Amygdala (tissue), 56 donors: Measurements from ENCODE around the gene GALNT14.

Experiments
- DNase-seq, 56 donors: peaks; one replicate each; lab custom pipeline; 2025; lab: John Stamatoyannopoulos, UW

Gene GALNT14

GRCh38 chr2:30981510-30981909 lies 156.7 kb downstream of the GALNT14 start:
- DNase-seq: no peak

- no peak for DNase-seq
Observed at GRCh38 chr2:30981096-30981495, 157.1 kb downstream of the GALNT14 start.

DNA sequence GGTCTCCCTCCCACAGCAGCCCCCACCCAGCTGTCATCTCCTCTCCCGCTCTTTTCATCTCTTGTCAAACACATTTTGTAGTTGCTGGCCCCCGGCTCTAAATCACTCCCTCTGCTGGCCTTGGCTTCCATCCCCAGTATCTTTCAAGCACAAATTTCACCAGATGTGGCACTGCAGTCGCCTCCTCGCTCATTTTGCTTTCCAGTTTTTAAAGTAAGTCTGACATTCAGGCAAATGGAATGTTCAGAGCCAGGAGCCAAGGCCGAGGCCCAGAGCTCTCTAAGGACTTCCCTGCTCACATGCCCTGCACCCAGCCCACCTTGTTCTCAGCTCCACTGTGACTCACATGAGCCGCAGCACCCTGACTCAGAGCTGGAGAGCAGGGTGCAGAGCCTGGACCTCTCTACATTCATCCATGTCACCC lies 158.4 kb downstream of the GALNT14 start:
- DNase-seq: no peak

- DNase-seq: no peak
Observed at GRCh38 chr2:30978854-30979253, 159.4 kb downstream of the GALNT14 start.

- no peak for DNase-seq
Observed at GRCh38 chr2:30978044-30978443, 160.2 kb downstream of the GALNT14 start.

DNA sequence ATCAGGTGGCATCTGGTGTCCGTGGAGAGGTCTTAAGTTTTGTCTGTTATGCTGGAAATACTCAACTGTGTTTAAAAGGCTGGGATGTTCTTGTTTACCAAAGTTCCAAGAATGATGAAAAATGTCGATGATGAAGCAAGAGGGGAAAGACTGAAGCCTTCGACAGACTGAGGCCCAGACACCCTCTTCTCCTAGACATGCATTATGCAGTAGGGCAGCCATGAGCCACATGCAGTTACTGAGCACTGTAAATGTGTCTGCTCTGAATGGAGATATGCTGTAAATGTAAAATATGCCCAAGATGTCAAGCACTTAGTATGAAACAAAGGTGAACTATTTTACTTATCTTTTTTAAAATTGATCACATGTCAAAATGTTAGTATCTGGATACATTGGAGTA lies 163.1 kb downstream of the GALNT14 start:
- no peak for DNase-seq

DNA sequence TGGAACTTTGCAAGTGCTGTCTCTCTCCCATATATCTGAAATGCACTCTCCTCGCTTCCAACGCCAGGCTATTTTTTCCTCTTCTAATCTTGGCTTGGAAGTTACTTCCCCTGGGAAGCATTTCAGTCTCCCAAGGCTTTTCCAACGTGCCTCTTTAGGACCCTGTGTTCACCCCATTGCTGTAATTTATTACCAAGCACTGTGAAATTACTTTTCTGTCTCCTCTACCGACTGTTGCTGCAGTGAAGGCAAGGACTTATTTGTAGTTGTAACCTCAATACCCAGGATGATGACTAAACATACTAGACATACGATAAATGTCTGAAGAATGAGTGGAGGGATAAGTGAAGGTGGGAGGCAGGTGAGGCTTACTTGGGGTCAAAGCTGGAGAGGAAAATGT lies 163.7 kb downstream of the GALNT14 start:
- DNase-seq: no peak

- no peak for DNase-seq
Observed at GRCh38 chr2:30974092-30974491, 164.1 kb downstream of the GALNT14 start.

DNA sequence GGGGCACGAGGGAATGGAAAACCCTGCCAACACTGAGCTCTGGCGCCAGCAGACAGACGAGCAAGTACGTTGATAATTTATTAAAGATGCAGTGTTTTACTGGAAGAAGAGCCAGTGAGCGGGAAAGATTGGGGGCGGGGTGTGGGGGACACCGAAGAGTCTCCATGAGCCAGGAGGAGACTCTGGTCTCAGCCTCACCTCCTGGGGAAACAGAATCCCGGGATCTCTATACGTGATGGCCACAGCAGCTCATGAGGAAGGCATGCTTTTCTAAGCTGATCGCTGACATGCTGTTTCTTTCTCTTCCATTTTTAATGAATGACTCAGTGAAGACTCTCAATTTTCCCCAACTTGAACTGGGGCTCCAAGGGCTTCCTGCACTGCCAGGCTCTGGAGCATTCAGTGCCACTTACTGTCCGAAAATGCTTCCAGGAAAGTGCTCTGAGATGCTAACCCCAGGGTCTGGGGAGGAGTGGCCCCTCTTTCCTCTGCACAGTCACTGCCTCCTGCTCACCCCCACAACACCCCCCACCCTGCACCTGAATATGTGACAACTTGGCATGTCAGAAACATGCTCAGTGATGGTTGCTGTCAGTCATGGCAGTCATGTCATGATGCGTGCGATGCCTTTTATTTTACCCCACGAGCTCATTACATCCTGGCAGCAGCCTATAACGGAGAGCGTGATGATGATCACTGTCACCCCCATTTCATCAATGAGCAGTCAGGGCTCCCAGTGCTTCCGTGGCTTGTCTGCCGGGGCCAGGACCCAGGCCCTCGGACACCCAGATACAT lies 166.8 kb downstream of the GALNT14 start:
- DNase-seq: no peak

GRCh38 chr2:30968660-30969397 lies 169.4 kb downstream of the GALNT14 start:
- DNase-seq: no peak

GRCh38 chr2:30966786-30967185 lies 171.5 kb downstream of the GALNT14 start:
- DNase-seq: no peak

- no peak for DNase-seq
Observed at GRCh38 chr2:30965022-30965531, 173.2 kb downstream of the GALNT14 start.

GRCh38 chr2:30964334-30965005 lies 173.8 kb downstream of the GALNT14 start:
- DNase-seq: no peak

GRCh38 chr2:30963184-30963583 lies 175.1 kb downstream of the GALNT14 start:
- no peak for DNase-seq

DNA sequence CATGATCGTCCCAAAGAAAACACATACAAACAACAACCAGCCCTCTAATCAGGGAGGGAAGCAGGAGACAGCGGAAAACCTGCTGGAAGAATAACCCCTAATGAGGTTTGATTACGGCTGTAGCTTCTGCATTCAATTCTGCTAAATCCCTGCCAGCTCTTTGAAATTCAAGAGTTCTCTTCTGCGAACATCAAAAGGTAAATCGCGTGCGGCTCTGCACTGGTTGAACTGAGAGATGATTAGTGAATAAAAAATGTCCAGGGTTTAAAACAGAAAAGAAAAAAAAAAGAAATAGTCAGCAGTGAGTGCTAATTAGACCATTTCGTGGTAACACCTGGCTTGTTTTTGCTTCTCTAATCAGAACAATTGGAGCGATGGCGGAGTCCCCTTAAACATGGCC lies 178.0 kb downstream of the GALNT14 start:
- no peak for DNase-seq

- DNase-seq: no peak
Observed at GRCh38 chr2:30959653-30960052, 178.6 kb downstream of the GALNT14 start.

DNA sequence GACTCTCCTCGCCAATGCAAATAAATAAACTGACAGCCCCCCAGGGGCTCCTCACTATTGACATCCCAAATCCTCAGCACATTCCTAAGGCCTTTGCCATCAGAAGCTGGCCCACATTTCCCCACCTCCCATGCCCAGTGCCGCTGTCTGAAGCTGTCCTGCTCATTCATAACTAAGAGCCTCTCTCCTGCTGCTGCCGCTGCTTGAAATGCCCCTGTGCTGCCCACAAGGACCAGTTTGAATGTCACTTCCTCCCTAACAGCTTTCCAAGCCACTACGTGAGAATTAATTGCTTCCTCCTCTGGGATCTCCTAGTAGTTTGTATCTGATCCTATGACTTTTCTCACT lies 179.3 kb downstream of the GALNT14 start:
- no peak for DNase-seq

- no peak for DNase-seq
Observed at GRCh38 chr2:30958193-30958917, 179.9 kb downstream of the GALNT14 start.

DNA sequence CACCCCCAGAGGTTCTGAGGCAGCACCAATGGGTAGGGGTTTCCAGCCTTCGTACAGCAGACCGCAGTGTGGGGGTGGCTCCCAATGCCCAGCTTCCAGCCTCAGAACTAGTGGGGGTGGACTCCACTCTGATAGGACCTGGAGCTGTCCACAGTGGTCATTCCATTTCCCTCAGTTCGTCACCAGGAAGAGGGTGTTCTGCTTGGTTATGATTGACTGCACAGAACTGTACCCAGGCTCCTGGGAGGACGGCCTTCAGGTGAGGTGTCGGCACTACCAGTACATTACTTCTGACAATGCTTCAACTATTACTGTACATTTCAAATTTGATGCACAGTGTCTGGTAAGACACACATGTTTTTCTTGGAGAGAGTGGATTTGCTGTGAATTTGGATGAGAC lies 180.6 kb downstream of the GALNT14 start:
- DNase-seq: no peak

GRCh38 chr2:30956995-30957394 lies 181.2 kb downstream of the GALNT14 start:
- DNase-seq: no peak
